GM19468 (cell line): ENCODE data around the gene TBX5.

Source experiments
- ATAC-seq: cut with Tn5 transposase; IDR thresholded peaks from one replicate; pipeline ENCODE4 v1.9.1; 2021; ENCODE audit warnings: mild to moderate bottlenecking, moderate library complexity, moderate number of reproducible peaks; ENCODE audit not compliant: unreplicated experiment; ENCODE audit errors: extremely low read depth

Gene TBX5

DNA sequence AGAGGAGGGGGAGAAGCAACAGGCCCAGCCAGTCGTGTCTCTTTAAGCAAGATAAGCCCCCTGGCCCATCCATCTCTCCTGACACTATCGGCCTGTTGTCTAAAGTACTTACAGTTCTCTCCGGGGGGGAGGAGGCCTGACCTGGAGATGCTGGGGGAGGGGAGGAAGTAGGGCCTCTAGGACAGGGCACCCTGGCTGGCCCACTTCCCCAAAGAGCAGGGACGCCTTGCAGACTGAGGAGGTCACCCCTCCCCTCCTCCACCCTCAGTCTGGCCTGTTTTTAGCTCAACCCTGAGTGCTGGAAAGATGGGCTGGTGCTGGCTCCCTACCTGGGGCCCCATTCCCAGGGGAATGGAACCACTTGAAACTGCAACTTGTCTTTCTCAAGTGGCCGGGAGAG, 70.3 kb downstream of the TBX5 start:
- ATAC-seq: no peak

DNA sequence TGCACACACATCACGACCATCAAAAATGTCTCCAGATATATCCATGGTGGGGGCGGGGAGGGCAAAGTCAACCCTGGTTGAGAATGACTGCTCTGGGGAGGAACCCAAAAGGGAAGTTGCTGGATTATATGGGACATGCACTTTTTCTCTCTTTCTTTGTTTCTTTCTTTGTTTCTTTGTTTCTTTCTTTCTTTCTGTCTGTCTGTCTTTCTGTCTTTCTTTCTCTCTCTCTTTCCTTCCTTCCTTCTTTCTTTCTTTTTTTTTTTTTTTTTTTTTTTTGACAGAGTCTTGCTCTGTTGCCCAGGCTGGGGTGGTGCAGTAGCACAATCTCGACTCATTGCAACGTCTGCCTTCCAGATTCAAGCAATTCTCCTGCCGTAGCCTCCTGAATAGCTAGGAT, 71.5 kb downstream of the TBX5 start:
- no peak for ATAC-seq

GRCh38 chr12:114328292-114328691, 77.7 kb downstream of the TBX5 start:
- ATAC-seq: no peak

- no peak for ATAC-seq
Observed at GRCh38 chr12:114327765-114328164, 78.2 kb downstream of the TBX5 start.

GRCh38 chr12:114321524-114321923, 84.4 kb downstream of the TBX5 start:
- ATAC-seq: no peak

DNA sequence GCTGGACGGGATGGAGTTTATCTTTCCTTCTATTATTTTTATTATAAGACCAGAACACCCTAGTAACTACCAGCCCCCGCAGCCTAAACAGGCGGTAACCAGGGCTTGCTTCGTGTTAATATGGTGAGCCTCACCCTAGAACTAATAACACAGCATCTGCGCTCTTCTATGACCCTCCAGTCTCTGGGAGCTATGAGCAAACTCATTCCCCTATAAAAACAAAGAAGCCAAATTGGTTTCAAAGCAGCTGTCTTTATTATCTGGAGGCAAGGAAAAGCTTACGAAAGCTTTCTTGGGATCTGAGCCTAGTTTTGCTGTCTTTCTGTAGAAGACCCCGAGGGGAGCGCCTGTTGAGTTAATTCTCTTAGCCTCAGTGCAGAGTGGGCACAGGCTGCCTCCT, 85.0 kb downstream of the TBX5 start:
- ATAC-seq: no peak

GRCh38 chr12:114320101-114320500, 85.8 kb downstream of the TBX5 start:
- no peak for ATAC-seq

GRCh38 chr12:114319422-114319821, 86.5 kb downstream of the TBX5 start:
- ATAC-seq: no peak

DNA sequence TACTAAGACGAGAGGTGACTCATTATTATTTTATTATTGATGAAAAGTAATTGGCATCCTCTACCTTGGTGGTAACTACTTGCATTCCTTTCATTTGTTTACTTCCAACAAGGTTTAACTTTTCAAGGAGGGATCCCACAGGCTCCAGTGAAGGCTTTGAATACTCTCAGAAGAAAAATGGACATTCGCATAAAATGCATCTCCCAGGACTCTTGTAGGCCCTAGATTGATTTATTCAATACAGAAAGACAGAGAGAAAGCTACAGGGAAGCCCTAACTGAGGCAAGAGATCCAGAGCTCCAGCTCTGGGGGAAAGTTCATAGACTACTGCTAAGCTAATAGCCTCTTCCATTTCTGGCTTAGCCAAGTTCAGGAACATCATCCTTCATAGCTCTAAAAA, 87.0 kb downstream of the TBX5 start:
- no peak for ATAC-seq

DNA sequence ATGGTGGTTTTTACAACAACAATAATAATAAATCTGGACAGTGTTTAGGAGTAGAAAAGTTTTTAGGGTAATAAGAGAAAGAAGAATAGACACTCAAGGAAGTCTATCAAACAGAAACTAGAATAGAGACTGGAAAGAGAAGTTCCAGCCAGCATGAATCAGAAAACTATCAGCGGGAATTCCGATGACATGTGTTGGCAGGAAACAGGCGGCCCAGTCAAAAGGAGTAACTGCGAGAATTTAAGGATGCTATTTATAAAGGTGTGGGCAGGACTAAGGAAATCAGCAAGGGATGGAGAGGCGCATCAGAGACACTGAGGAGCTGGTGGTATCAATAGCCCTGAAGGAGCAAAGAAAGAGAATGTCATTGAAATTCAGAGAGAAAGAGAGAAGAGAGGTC, 89.9 kb downstream of the TBX5 start:
- no peak for ATAC-seq

DNA sequence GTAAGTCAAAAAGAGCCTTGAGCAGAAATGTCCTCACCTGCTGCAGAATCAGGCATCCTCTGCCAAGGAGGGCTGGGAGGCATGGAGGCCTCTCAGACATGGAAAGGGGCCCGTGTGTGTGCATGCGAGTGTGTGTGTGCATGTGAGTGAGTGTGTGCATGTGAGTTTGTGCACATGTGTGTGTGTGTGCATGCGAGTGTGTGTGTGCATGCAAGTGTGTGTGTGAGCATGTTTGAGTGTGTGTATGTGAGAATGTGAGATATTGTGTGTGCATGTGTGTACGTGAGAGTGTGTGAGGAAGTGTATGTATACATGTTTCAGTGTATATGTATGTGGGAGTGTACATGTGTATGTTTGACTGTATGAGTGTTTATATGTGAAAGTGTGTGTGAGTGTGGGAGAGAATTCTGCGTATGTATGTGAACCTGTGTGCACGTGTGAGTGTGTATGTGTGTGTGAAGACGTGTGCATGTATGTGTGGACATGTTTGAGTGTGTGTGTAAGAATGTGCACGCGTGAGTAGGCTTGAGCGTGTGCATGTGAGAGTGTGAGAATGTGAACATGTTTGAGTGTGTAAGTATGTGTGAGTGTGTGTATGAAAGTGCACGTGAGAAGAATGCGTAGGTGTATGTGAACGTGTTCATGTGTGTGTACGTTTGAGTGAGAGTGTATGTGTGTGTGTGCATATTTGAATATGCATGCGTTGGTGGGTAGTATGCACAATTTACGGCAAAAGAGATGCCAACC, 90.8 kb downstream of the TBX5 start:
- no peak for ATAC-seq

GRCh38 chr12:114314403-114314802, 91.5 kb downstream of the TBX5 start:
- ATAC-seq: no peak

GRCh38 chr12:114313910-114314309, 92.0 kb downstream of the TBX5 start:
- no peak for ATAC-seq

GRCh38 chr12:114311974-114312373, 94.0 kb downstream of the TBX5 start:
- ATAC-seq: no peak

DNA sequence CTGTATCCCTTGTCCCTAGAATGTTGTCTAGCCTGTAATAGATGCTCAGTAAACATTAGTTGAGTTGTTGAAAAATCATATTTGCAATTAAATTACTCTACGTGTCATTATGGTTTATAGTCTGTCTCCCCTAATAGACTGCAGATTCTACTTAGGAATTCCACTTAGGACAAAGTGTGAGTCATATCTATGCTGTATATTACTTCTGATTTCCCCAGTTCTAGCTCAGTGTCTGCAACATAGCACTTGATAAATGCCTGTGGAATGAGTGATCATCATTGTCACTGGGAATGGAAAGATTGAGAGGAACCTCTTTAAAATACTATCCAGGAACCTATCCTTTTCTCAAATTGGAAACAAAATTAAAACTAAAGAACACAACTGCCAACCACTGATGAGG, 99.3 kb downstream of the TBX5 start:
- no peak for ATAC-seq

DNA sequence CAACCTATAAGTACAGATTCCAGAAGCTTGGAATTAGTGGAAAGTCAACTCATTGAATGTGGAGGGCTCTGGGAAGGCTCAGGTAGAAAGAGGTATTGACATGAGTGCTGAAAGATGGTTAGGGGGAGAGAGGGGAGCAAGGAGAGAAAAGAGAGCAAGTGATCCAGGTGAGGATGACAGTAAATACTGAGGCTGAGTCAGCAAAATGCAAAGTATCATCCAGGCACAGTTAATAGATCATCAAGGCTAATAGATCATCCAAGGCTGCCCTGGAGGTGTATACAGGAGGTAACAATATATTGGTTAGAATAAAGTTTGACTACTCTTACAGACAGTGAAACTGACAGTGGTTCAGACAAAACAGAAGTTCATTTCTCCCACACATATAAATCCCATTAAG, 100.5 kb downstream of the TBX5 start:
- no peak for ATAC-seq
